Measurements from ENCODE around the gene FMOD.

DNA sequence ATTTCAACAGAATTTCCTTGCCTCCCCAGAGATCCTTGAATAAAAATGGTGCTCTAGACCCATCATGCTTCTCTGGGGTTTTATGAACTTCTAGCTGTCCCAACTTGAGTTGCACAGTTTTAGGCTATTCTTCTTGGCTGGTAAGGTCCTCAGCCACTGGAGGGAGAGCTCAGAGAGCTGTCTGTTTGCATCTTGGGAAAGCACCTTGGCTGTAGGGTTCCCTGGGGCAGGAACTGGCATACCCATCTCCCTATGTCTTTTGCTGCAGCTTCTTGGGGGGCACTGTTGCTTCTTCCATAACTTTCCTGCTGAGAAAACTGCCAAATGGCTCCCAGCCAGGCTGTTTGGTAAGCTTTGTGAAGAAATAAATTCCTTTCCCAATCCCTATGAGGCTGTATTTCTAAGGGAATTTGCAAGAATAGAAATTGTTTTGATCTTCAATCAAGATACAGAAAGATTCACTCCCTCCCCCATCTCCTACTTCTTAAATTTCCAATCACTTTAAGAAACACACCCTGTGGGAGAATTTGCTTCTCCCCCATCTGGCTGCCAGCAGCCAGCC lies 8.2 kb upstream of the FMOD start:
- TF ChIP-seq, protein P1, sequence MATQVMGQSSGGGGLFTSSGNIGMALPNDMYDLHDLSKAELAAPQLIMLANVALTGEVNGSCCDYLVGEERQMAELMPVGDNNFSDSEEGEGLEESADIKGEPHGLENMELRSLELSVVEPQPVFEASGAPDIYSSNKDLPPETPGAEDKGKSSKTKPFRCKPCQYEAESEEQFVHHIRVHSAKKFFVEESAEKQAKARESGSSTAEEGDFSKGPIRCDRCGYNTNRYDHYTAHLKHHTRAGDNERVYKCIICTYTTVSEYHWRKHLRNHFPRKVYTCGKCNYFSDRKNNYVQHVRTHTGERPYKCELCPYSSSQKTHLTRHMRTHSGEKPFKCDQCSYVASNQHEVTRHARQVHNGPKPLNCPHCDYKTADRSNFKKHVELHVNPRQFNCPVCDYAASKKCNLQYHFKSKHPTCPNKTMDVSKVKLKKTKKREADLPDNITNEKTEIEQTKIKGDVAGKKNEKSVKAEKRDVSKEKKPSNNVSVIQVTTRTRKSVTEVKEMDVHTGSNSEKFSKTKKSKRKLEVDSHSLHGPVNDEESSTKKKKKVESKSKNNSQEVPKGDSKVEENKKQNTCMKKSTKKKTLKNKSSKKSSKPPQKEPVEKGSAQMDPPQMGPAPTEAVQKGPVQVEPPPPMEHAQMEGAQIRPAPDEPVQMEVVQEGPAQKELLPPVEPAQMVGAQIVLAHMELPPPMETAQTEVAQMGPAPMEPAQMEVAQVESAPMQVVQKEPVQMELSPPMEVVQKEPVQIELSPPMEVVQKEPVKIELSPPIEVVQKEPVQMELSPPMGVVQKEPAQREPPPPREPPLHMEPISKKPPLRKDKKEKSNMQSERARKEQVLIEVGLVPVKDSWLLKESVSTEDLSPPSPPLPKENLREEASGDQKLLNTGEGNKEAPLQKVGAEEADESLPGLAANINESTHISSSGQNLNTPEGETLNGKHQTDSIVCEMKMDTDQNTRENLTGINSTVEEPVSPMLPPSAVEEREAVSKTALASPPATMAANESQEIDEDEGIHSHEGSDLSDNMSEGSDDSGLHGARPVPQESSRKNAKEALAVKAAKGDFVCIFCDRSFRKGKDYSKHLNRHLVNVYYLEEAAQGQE (IDR thresholded peaks at IDR 0.05; ENCODE audit: insufficient read depth in 1 of 2, low read depth in 2 of 2, low read length in 2 of 2), result no peak
- TF ChIP-seq SIN3A (IDR thresholded peaks at IDR 0.05; ENCODE audit: borderline replicate concordance, insufficient read depth, low read length) (no peak), POLR2AphosphoS5 (IDR thresholded peaks at IDR 0.05; ENCODE audit: low read depth, low read length) (no peak), TAF1 (IDR thresholded peaks at IDR 0.05; ENCODE audit: borderline replicate concordance, insufficient read depth, low read length) (no peak), FOXP2 (optimal IDR thresholded peaks at IDR 0.05; ENCODE audit: borderline replicate concordance, extremely low read depth, extremely low read length, insufficient read depth) (no peak)
